T-cell (primary cell): ENCODE results near the gene CNTNAP5. TPM values are rescaled to one million over a fixed set of nuclear protein-coding genes. Genes with fewer than 3 reads are reported as not detected.
"Not testable (repeated sequence)": the region's sequence is repeated elsewhere in the genome, so short reads cannot be mapped to it uniquely, and the experiment has no call there.

ENCODE experiments used
- ATAC-seq, 4 experiments: fragments of 200-7000 bp in 3 of 4; fragments of 150-1000 bp in 1 of 4; cut with Tn5 transposase; replicated peaks in 1 of 4; 1 replicate in 3 of 4; 2 replicates in 1 of 4; pipeline ENCODE4 v1.10.0; 2021; ENCODE audit warnings: moderate library complexity in 3 of 4, mild to moderate bottlenecking in 2 of 4, moderate number of reproducible peaks in 1 of 4
- CTCF ChIA-PET, 2 donors: fragments of 300-600 bp; sonication (Branson Sonifier 250); formaldehyde crosslinking; loops; one replicate each; lab custom pipeline; 2022; ENCODE audit warnings: antibody characterized with exemption in 2 of 2; lab: Charles Lee
- POLR2A ChIA-PET, 2 donors: fragments of 300-600 bp; sonication (Branson Sonifier 250); formaldehyde crosslinking; loops; one replicate each; lab custom pipeline; 2022; ENCODE audit warnings: antibody characterized with exemption in 2 of 2; lab: Charles Lee
- DNase-seq, 35 experiments: peaks; one replicate each; pipeline versions ENCODE4 v3.0.0 to v3.0.0-alpha.2; 2013 to 2023
- H3K27ac ChIP-seq: one replicate; pipeline ENCODE4 v1.5.1; 2013; ENCODE audit warnings: low read length
- H3K27me3 ChIP-seq, 2 experiments: replicated peaks in 1 of 2; 1 replicate in 1 of 2; 2 replicates in 1 of 2; pipeline versions ENCODE4 v1.6.1 to v1.7.0; 2013; ENCODE audit warnings: low read length in 1 of 2, mixed read lengths in 1 of 2; ENCODE audit not compliant: control insufficient read depth in 2 of 2, insufficient read depth in 2 of 2; ENCODE audit errors: extremely low read depth in 1 of 2
- H3K36me3 ChIP-seq, 2 donors: 1 replicate in 1 of 2; 2 replicates in 1 of 2; pipeline versions ENCODE4 v1.6.1 to v1.7.0; 2013; ENCODE audit warnings: low read length in 1 of 2; ENCODE audit not compliant: control insufficient read depth in 2 of 2, insufficient read depth in 1 of 2; ENCODE audit errors: extremely low read depth in 1 of 2
- H3K4me1 ChIP-seq, 2 experiments: 1 replicate in 1 of 2; 2 replicates in 1 of 2; pipeline versions ENCODE4 v1.6.1 to v1.7.0; 2013; ENCODE audit warnings: low read length in 2 of 2, mixed read lengths in 1 of 2; ENCODE audit not compliant: insufficient read depth in 2 of 2, control insufficient read depth in 1 of 2; ENCODE audit errors: extremely low read depth in 1 of 2
- H3K4me3 ChIP-seq, 2 donors: 1 replicate in 1 of 2; 2 replicates in 1 of 2; pipeline versions ENCODE4 v1.5.1 to v1.7.0; 2013; ENCODE audit warnings: mild to moderate bottlenecking in 2 of 2, low read length in 1 of 2, moderate library complexity in 1 of 2; ENCODE audit not compliant: control insufficient read depth in 1 of 2; ENCODE audit errors: extremely low read depth in 1 of 2
- H3K9me3 ChIP-seq: 2 replicates; pipeline ENCODE4 v1.7.0; 2013
- H3K27ac Mint-ChIP-seq, 2 donors: one replicate each; pipeline ENCODE4 v1.8.0; 2020 to 2021; ENCODE audit warnings: mild to moderate bottlenecking in 2 of 2, mixed read lengths in 2 of 2
- H3K27me3 Mint-ChIP-seq, 2 donors: one replicate each; pipeline ENCODE4 v1.8.0; 2021 to 2022; ENCODE audit warnings: mixed read lengths in 2 of 2
- H3K36me3 Mint-ChIP-seq: one replicate; pipeline ENCODE4 v1.8.0; 2021; ENCODE audit warnings: mixed read lengths
- H3K4me1 Mint-ChIP-seq, 3 donors: one replicate each; pipeline ENCODE4 v1.8.0; 2020 to 2022; ENCODE audit warnings: mixed read lengths in 3 of 3, mild to moderate bottlenecking in 1 of 3
- H3K4me3 Mint-ChIP-seq, 3 donors: one replicate each; pipeline ENCODE4 v1.8.0; 2020 to 2022; ENCODE audit warnings: mild to moderate bottlenecking in 3 of 3, mixed read lengths in 3 of 3, moderate library complexity in 3 of 3
- H3K9me3 Mint-ChIP-seq, 3 donors: one replicate each; pipeline ENCODE4 v1.8.0; 2020 to 2022; ENCODE audit warnings: mixed read lengths in 3 of 3
- WGBS: methylation state at CpG from one replicate; pipeline ENCODE4 v1.1.5; 2013; ENCODE audit warnings: missing lambda C conversion rate; ENCODE audit not compliant: insufficient coverage; 5-methylcytosine and 5-hydroxymethylcytosine counted together
- total RNA-seq, 35 experiments: library from RNA in 6 of 35; stranded (reverse) in 6 of 35; fragments of 120-200 nt in 1 of 35; gene quantifications; one replicate each; pipeline versions ENCODE4 v1.2.1 to v1.2.4 and lab custom pipeline; 2013 to 2026

CNTNAP5 gene
- total RNA-seq, 5 donors from 2014 or later (not counting 1 experiment from before 2014, with no cell fraction given) = not detected

DNA sequence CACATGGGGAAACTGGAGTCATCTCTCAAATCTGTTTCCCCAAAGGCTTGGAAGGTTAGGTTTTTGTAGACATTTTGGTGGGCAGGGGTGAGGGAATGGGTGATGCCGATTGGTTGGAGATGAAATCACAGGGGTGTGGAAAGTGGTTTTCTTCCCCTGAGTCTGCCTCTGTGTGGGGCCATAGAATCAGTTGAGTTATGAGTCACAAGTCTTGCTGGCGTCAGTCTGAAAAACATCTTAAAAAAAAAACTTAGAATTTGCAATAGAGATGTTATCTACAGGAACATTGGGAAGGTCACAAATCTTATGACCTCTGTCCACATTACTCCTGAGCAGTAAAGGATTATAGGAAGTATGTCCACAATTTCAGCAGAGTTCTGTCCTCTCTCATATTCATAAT, 314.6 kb downstream of the CNTNAP5 start:
- ATAC-seq = no peak
- no peaks in the 10 kb centered on the region for H3K9me3 ChIP-seq
- 75% methylated on average over 1 of the region's 2 CpGs for WGBS

DNA sequence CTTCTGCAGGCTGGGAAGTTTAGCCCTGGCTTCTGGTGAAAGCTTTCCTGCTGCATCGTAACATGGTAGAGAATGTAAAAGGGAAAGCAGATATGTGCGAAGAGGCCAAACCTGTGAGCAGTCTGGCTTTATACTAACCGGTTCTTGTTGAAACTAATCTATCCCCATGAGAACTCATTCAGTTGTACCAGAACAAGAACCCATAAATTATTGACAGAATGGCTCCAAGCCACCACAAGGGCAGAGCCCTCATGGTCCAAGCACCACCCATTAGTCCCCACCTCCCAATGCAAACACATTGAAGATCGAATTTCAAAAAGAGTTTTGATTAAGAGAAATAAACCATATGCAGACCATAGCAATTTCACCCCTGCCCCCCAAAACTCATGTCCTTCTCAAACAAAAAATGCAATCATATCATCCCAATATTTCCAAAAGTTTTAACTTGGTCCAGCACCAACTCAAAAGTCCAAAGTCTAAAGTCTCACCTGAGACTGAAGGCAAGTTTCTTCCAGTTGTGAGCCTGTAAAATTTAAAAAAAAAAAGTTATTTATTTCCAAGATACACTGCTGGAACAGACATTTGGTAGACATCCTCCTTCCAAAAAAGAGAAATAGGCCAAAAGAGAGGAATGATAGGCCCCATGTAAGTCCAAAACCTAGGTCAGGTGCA, 318.9 kb downstream of the CNTNAP5 start:
- H3K27me3 ChIP-seq = no peaks in the 10 kb centered on the region

More for the DNA sequence above, 314.6 kb downstream of the CNTNAP5 start:
- H3K36me3 ChIP-seq = no peaks in the 10 kb centered on the region
- Mint-ChIP-seq H3K9me3 (peaks cover 14 to 20% (median 14%) of the 10 kb centered on the region in 3 donors), H3K27me3 (no peaks in the 10 kb centered on the region), H3K27ac (no peak overlapping the region), H3K36me3 (no peaks in the 10 kb centered on the region), H3K4me1 (no peaks in the 10 kb centered on the region), H3K4me3 (no peak overlapping the region)
- no peaks in the 10 kb centered on the region for H3K4me1 ChIP-seq
- no peak overlapping the region for H3K4me3 ChIP-seq
- DNase-seq = no peak
- POLR2A ChIA-PET = no interaction called here
- CTCF ChIA-PET = no interaction called here
- H3K27me3 ChIP-seq = no peaks in the 10 kb centered on the region
- no peak overlapping the region for H3K27ac ChIP-seq

DNA sequence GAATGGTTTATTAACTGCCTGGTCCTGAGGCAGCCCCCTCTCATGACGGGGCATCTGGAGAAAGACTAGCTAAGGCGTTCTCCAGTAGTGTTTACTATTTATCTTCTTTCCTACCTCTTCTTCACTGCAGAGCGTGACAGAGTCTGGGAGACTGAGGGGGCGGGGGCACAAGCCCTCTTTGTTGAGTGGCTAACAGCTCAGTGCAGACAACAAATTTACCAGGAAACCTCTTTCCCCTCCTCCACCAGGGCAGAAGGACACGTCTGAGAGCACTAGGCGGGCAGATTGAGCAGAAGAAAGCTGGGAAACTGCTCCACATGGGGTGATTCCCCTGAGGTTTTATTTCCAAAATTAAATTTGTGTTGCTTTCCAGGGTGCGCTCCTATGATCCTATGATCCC, 322.1 kb downstream of the CNTNAP5 start:
- H3K27me3 Mint-ChIP-seq = no peaks in the 10 kb centered on the region
- ATAC-seq = no peak
- ChIA-PET POLR2A (no interaction called here), CTCF (no interaction called here)
- no peak for DNase-seq
- H3K36me3 ChIP-seq = no peaks in the 10 kb centered on the region
- H3K27ac Mint-ChIP-seq = no peak overlapping the region
- no peak overlapping the region for H3K4me3 ChIP-seq
- H3K4me1 Mint-ChIP-seq = no peaks in the 10 kb centered on the region
- H3K27ac ChIP-seq = no peak overlapping the region
- H3K9me3 ChIP-seq = no peaks in the 10 kb centered on the region
- H3K36me3 Mint-ChIP-seq = no peaks in the 10 kb centered on the region
- peaks cover 3 to 12% (median 4%) of the 10 kb centered on the region in 3 donors for H3K9me3 Mint-ChIP-seq
- H3K27me3 ChIP-seq = no peaks in the 10 kb centered on the region
- H3K4me3 Mint-ChIP-seq = no peak overlapping the region
- WGBS = 84% methylated on average over 2 of the region's 7 CpGs
- H3K4me1 ChIP-seq = no peaks in the 10 kb centered on the region

More for the DNA sequence above, 318.9 kb downstream of the CNTNAP5 start:
- Mint-ChIP-seq H3K27ac (no peak overlapping the region), H3K9me3 (peaks cover 10 to 20% (median 14%) of the 10 kb centered on the region in 3 donors), H3K4me1 (no peaks in the 10 kb centered on the region), H3K4me3 (no peak overlapping the region), H3K27me3 (no peaks in the 10 kb centered on the region), H3K36me3 (no peaks in the 10 kb centered on the region)
- no peaks in the 10 kb centered on the region for H3K9me3 ChIP-seq
- DNase-seq = no peak
- ChIA-PET CTCF (no interaction called here), POLR2A (no interaction called here)
- WGBS = 80% methylated on average over 2 of the region's 4 CpGs
- no peaks in the 10 kb centered on the region for H3K4me1 ChIP-seq
- no peak overlapping the region for H3K27ac ChIP-seq
- no peak for ATAC-seq
- H3K36me3 ChIP-seq = no peaks in the 10 kb centered on the region
- no peak overlapping the region for H3K4me3 ChIP-seq

DNA sequence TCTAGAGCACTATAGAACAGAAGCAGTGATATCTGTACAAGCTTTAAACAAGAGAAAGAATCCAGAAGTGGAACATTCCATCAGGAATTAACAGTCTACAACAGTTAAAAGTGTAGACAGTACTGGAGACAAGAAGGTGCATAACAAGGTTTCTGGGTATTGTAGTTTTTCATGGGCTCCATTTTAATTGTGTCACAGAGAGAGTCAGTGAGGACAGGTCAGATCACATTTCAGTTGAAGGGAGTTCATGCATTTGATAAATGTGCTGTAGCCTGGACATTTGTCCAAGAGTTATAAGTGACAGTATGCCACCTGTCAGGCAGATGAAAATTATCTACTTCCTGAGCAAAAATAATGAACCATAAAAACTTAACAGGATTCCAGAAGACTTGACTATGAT, 328.6 kb downstream of the CNTNAP5 start:
- Histone ChIP-seq H3K4me1 (no peaks in the 10 kb centered on the region), H3K36me3 (no peaks in the 10 kb centered on the region), H3K27ac (no peak overlapping the region), H3K27me3 (no peaks in the 10 kb centered on the region), H3K9me3 (peaks cover 2% of the 10 kb centered on the region), H3K4me3 (no peak overlapping the region)
- H3K4me1 Mint-ChIP-seq = no peaks in the 10 kb centered on the region
- ATAC-seq (no peak), DNase-seq (no peak)
- H3K27ac Mint-ChIP-seq = no peak overlapping the region
- ChIA-PET POLR2A (no interaction called here), CTCF (no interaction called here)
- no peaks in the 10 kb centered on the region for H3K27me3 Mint-ChIP-seq
- H3K36me3 Mint-ChIP-seq = no peaks in the 10 kb centered on the region
- H3K9me3 Mint-ChIP-seq = peaks cover 4 to 11% (median 8%) of the 10 kb centered on the region in 3 donors
- no peak overlapping the region for H3K4me3 Mint-ChIP-seq

DNA sequence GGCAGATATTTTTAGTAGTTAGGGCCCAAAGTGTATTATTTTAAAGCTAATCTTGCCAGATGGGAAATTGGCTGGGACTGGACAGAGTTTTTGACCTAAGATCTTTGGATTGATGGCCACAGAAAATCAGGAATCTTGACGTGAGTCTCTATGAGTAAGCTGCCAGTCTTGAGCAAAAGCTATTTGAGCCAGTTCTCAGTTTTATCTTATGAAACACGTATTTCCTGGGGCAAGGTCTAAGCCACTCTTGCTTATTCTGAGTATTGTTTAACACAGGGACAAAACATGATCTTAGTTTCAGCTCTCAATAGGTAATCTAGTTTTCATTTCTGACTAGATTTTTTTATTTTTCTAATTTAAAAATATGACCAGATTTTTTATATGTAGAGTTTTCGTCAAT, 329.4 kb downstream of the CNTNAP5 start:
- DNase-seq (no peak), ATAC-seq (no peak)
- 33% methylated on average over 1 of the region's 3 CpGs for WGBS
- H3K9me3 Mint-ChIP-seq = peaks cover 4 to 11% (median 6%) of the 10 kb centered on the region in 3 donors
- Histone ChIP-seq H3K4me3 (no peak overlapping the region), H3K36me3 (no peaks in the 10 kb centered on the region), H3K27ac (no peak overlapping the region), H3K4me1 (no peaks in the 10 kb centered on the region), H3K9me3 (peaks cover 2% of the 10 kb centered on the region), H3K27me3 (no peaks in the 10 kb centered on the region)
- H3K36me3 Mint-ChIP-seq = no peaks in the 10 kb centered on the region
- POLR2A ChIA-PET = no interaction called here
- no peak overlapping the region for H3K27ac Mint-ChIP-seq
- H3K27me3 Mint-ChIP-seq = no peaks in the 10 kb centered on the region
- no peak overlapping the region for H3K4me3 Mint-ChIP-seq
- H3K4me1 Mint-ChIP-seq = no peaks in the 10 kb centered on the region
- CTCF ChIA-PET = no interaction called here

DNA sequence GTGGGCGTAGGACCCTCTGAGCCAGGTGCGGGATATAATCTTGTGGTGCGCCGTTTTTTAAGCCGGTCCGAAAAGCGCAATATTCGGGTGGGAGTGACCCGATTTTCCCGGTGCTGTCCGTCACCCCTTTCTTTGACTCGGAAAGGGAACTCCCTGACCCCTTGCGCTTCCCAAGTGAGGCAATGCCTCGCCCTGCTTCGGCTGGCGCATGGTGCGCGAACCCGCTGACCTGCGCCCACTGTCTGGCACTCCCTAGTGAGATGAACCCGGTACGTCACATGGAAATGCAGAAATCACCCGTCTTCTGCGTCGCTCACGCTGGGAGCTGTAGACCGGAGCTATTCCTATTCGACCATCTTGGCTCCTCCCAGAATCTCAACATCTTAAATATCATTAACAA, 336.9 kb downstream of the CNTNAP5 start:
- H3K9me3 ChIP-seq, H3K27ac ChIP-seq, H3K4me3 ChIP-seq, DNase-seq, H3K27ac Mint-ChIP-seq, H3K4me1 Mint-ChIP-seq, H3K27me3 ChIP-seq, H3K4me3 Mint-ChIP-seq, POLR2A ChIA-PET, H3K36me3 Mint-ChIP-seq, H3K4me1 ChIP-seq, ATAC-seq, CTCF ChIA-PET, H3K27me3 Mint-ChIP-seq, H3K36me3 ChIP-seq: not testable (repeated sequence)
- WGBS = 96% methylated on average over 21 of the region's 28 CpGs
- peaks cover 11 to 19% (median 12%) of the 10 kb centered on the region in 3 donors for H3K9me3 Mint-ChIP-seq
